Activated CD4-positive, alpha-beta T cell treated with anti-CD3 and anti-CD28 coated beads, Interleukin-2, amount 50 U/mL, for 4 hours (primary cell): Measurements from ENCODE around the gene FCRLB.
"Not testable (repeated sequence)": the region's sequence is repeated elsewhere in the genome, so short reads cannot be mapped to it uniquely, and the experiment has no call there.

ENCODE experiments used
- DNase-seq, 2 experiments: peaks; one replicate each; pipeline ENCODE4 v3.0.0-alpha.2; 2020

Gene FCRLB

GRCh38 chr1:161720956-161721737 lies at the start of gene FCRLB:
Gene FCRLB (plus strand): TSS chr1:161721544. CDS start chr1:161722673, 1,129 bp downstream.
- no peak for DNase-seq

GRCh38 chr1:161673437-161673836 lies 47.9 kb upstream of the FCRLB start:
- not testable (repeated sequence) for DNase-seq

GRCh38 chr1:161674447-161674846 lies 46.9 kb upstream of the FCRLB start:
- DNase-seq = not testable (repeated sequence)

GRCh38 chr1:161674908-161675307 lies 46.4 kb upstream of the FCRLB start:
- not testable (repeated sequence) for DNase-seq

- no peak for DNase-seq
Measured at GRCh38 chr1:161676441-161676840, 44.9 kb upstream of the FCRLB start.

- no peak for DNase-seq
Measured at GRCh38 chr1:161676958-161677689, 44.2 kb upstream of the FCRLB start.

GRCh38 chr1:161678500-161678899 lies 42.8 kb upstream of the FCRLB start:
- DNase-seq = no peak

GRCh38 chr1:161681879-161682278 lies 39.5 kb upstream of the FCRLB start:
- DNase-seq = no peak

GRCh38 chr1:161688946-161689345 lies 32.4 kb upstream of the FCRLB start:
- DNase-seq = no peak

GRCh38 chr1:161691846-161692245 lies 29.5 kb upstream of the FCRLB start:
- no peak for DNase-seq

- not testable (repeated sequence) for DNase-seq
Measured at GRCh38 chr1:161693020-161693712, 28.2 kb upstream of the FCRLB start.

- DNase-seq = not testable (repeated sequence)
Measured at GRCh38 chr1:161698302-161698701, 23.0 kb upstream of the FCRLB start.

GRCh38 chr1:161702250-161702649 lies 19.1 kb upstream of the FCRLB start:
- DNase-seq = no peak

- DNase-seq = no peak
Measured at GRCh38 chr1:161705537-161705936, 15.8 kb upstream of the FCRLB start.

- DNase-seq = no peak
Measured at GRCh38 chr1:161706113-161706481, 15.2 kb upstream of the FCRLB start.

GRCh38 chr1:161706482-161707347 lies 14.6 kb upstream of the FCRLB start, which contains the start of gene FCRLA:
Gene FCRLA (plus strand): TSS chr1:161707229. CDS start chr1:161707265, 36 bp downstream.
- no peak for DNase-seq

- no peak for DNase-seq
Measured at GRCh38 chr1:161707503-161707902, 13.8 kb upstream of the FCRLB start.

- DNase-seq = no peak
Measured at GRCh38 chr1:161709373-161709772, 12.0 kb upstream of the FCRLB start.

- DNase-seq = no peak
Measured at GRCh38 chr1:161710560-161710959, 10.8 kb upstream of the FCRLB start.

- DNase-seq = no peak
Measured at GRCh38 chr1:161718559-161719324, 2.6 kb upstream of the FCRLB start.

GRCh38 chr1:161719325-161719611 lies 2.1 kb upstream of the FCRLB start:
- no peak for DNase-seq

GRCh38 chr1:161720422-161720821 lies 922 bp upstream of the FCRLB start:
- no peak for DNase-seq
